RCC 7860 (cell line): Measurements from ENCODE around the gene CDCA5.

Experiments used
- DNase-seq: peaks from one replicate; pipeline ENCODE4 v3.0.0-alpha.2; 2015; ENCODE audit warnings: low spot score
- FAIRE-seq: peaks from 2 replicates; lab custom pipeline; 2012; peaks lifted over from hg19 to GRCh38; lab: Jason Lieb, UNC

CDCA5 gene

GRCh38 chr11:65077451-65077850 is 6.4 kb downstream of the CDCA5 start:
- FAIRE-seq (no peak), DNase-seq (no peak)

GRCh38 chr11:65072631-65072966 is 11.2 kb downstream of the CDCA5 start:
- FAIRE-seq = no peak
- no peak for DNase-seq

- FAIRE-seq (no peak), DNase-seq (no peak)
These were observed 11.8 kb downstream of the CDCA5 start for GRCh38 chr11:65071907-65072630.

GRCh38 chr11:65069217-65069616 is 14.6 kb downstream of the CDCA5 start:
- DNase-seq = no peak
- no peak for FAIRE-seq

- FAIRE-seq (no peak), DNase-seq (no peak)
These were observed 16.4 kb downstream of the CDCA5 start for GRCh38 chr11:65067446-65067845.

- no peak for FAIRE-seq
- DNase-seq = no peak
These were observed 17.0 kb downstream of the CDCA5 start for GRCh38 chr11:65066805-65067291.

GRCh38 chr11:65066315-65066714 is 17.5 kb downstream of the CDCA5 start:
- no peak for FAIRE-seq
- no peak for DNase-seq

- DNase-seq = no peak
- FAIRE-seq = no peak
These were observed 18.0 kb downstream of the CDCA5 start for GRCh38 chr11:65065851-65066250.

GRCh38 chr11:65064847-65065240 is 19.0 kb downstream of the CDCA5 start:
- DNase-seq = no peak
- no peak for FAIRE-seq

- FAIRE-seq = no peak
- DNase-seq = no peak
These were observed 20.3 kb downstream of the CDCA5 start for GRCh38 chr11:65063532-65063931.

- FAIRE-seq = no peak
- no peak for DNase-seq
These were observed 22.9 kb downstream of the CDCA5 start for GRCh38 chr11:65060913-65061408.

- no peak for FAIRE-seq
- no peak for DNase-seq
These were observed 23.6 kb downstream of the CDCA5 start for GRCh38 chr11:65059959-65060824.

GRCh38 chr11:65059523-65059922 is 24.3 kb downstream of the CDCA5 start:
- no peak for DNase-seq
- no peak for FAIRE-seq

GRCh38 chr11:65058419-65059054 is 25.3 kb downstream of the CDCA5 start, which contains the start of gene NAALADL1:
Gene NAALADL1 (minus strand): TSS chr11:65058553. CDS start chr11:65058521, 32 bp downstream.
- FAIRE-seq (no peak), DNase-seq (no peak)

- FAIRE-seq (no peak), DNase-seq (no peak)
These were observed 25.8 kb downstream of the CDCA5 start for GRCh38 chr11:65058012-65058411.

- FAIRE-seq (no peak), DNase-seq (no peak)
These were observed 26.3 kb downstream of the CDCA5 start for GRCh38 chr11:65057526-65057925.

- no peak for FAIRE-seq
These were observed 26.8 kb downstream of the CDCA5 start for GRCh38 chr11:65056999-65057398.

GRCh38 chr11:65055538-65055937 is 28.3 kb downstream of the CDCA5 start:
- no peak for DNase-seq
- FAIRE-seq = no peak

More at GRCh38 chr11:65056999-65057398, 26.8 kb downstream of the CDCA5 start:
- DNase-seq = no peak

- FAIRE-seq = no peak
- no peak for DNase-seq
These were observed 29.9 kb downstream of the CDCA5 start for GRCh38 chr11:65053827-65054508.

GRCh38 chr11:65051398-65051858 is 32.4 kb downstream of the CDCA5 start:
- DNase-seq (no peak), FAIRE-seq (no peak)
